ENCODE measurements around the gene RPS15.

DNA sequence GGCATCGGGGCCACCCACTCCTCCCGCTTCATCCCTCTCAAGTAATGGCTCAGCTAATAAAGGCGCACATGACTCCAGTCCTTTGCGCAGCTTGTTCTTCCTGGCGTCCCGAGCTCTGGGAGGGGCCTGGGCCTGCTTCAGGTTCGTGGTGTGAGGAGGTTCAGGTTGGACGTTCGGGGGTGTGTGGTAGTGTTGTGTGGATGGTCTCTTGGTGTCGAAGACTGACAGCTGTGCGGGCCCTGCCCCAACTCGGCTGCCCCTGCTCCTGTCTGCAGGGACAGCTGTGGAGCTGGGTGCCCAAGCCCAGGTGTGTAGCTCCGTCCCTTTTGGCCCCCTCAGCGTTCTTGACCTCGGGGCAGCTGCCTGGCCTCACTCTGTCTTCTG lies 2.2 kb downstream of the RPS15 start:
- TF ChIP-seq FOXA1 (IDR thresholded peaks at IDR 0.05) (no peak), SP1 (IDR thresholded peaks at IDR 0.05) (no peak), TARDBP (IDR thresholded peaks at IDR 0.05) (no peak), PKNOX1 (IDR thresholded peaks at IDR 0.05) (no peak)

Data from HEK293T (cell line).